HL-60 (cell line): ENCODE measurements around the gene SLC35G6.

ENCODE experiments used
- GABPA ChIP-seq: IDR thresholded peaks from 2 replicates; pipeline ENCODE4 v1.6.1; 2012; ENCODE audit warnings: low read depth
- POLR2AphosphoS5 ChIP-seq: IDR thresholded peaks from 2 replicates; pipeline ENCODE4 v1.6.1; 2012; ENCODE audit warnings: low read depth
- REST ChIP-seq: IDR thresholded peaks from 2 replicates; pipeline ENCODE4 v1.6.1; 2012; ENCODE audit warnings: low read depth; ENCODE audit not compliant: insufficient replicate concordance
- SPI1 ChIP-seq: IDR thresholded peaks from 2 replicates; pipeline ENCODE4 v1.6.1; 2012; ENCODE audit warnings: low read depth, mild to moderate bottlenecking, borderline replicate concordance
- TF ChIP-seq, protein P1 (sequence below): IDR thresholded peaks from one replicate; pipeline ENCODE4 v1.5.1; 2011; ENCODE audit warnings: low read length, control low read depth, inconsistent platforms; ENCODE audit not compliant: insufficient read depth

DNA sequence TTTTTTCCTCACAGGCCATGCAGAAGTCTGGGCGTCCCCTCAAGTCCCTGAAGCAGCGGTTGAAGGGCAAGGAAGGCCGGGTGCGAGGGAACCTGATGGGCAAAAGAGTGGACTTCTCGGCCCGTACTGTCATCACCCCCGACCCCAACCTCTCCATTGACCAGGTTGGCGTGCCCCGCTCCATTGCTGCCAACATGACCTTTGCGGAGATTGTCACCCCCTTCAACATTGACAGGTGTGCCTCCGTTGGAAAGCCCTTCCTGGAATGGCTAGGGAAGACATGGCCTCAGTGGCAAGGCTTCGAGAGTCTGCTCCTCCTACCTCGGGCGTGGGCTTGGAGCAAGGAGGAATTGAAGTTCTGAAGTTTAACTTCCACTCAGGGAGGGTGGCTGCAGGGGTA is 16.4 kb downstream of the SLC35G6 start:
- TF ChIP-seq, protein P1, sequence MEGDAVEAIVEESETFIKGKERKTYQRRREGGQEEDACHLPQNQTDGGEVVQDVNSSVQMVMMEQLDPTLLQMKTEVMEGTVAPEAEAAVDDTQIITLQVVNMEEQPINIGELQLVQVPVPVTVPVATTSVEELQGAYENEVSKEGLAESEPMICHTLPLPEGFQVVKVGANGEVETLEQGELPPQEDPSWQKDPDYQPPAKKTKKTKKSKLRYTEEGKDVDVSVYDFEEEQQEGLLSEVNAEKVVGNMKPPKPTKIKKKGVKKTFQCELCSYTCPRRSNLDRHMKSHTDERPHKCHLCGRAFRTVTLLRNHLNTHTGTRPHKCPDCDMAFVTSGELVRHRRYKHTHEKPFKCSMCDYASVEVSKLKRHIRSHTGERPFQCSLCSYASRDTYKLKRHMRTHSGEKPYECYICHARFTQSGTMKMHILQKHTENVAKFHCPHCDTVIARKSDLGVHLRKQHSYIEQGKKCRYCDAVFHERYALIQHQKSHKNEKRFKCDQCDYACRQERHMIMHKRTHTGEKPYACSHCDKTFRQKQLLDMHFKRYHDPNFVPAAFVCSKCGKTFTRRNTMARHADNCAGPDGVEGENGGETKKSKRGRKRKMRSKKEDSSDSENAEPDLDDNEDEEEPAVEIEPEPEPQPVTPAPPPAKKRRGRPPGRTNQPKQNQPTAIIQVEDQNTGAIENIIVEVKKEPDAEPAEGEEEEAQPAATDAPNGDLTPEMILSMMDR = no peak
- no peak for TF ChIP-seq POLR2AphosphoS5
- no peak for TF ChIP-seq REST
- TF ChIP-seq GABPA = no peak
- TF ChIP-seq SPI1 = no peak
